Prostate gland (tissue), 2 donors: Measurements from ENCODE around the gene SNX13. TPM values are rescaled to one million over a fixed set of nuclear protein-coding genes. Genes with fewer than 3 reads are reported as not detected.

Experiments
- DNase-seq: peaks from one replicate; pipeline ENCODE4 v3.0.0-alpha.2; 2019; ENCODE audit warnings: low spot score
- H3K27ac ChIP-seq, 2 donors: fragments of 200-600 bp; sonication (generic); 2 replicates each; pipeline ENCODE4 v1.5.1; 2017 to 2019
- H3K27me3 ChIP-seq: fragments of 200-600 bp; sonication (generic); replicated peaks from 2 replicates; pipeline ENCODE4 v1.5.1; 2019; ENCODE audit not compliant: insufficient read depth
- H3K36me3 ChIP-seq, 2 donors: fragments of 200-600 bp; sonication (generic); 1 replicate in 1 of 2; 2 replicates in 1 of 2; pipeline versions ENCODE4 v1.5.1 to v1.8.1; 2017 to 2019
- H3K4me1 ChIP-seq: fragments of 200-600 bp; sonication (generic); replicated peaks from 2 replicates; pipeline ENCODE4 v1.5.1; 2019
- H3K4me3 ChIP-seq, 2 donors: fragments of 200-600 bp; sonication (generic); 2 replicates each; pipeline ENCODE4 v1.5.1; 2017 to 2019
- H3K9me3 ChIP-seq: fragments of 200-600 bp; sonication (generic); 2 replicates; pipeline ENCODE4 v1.5.1; 2017
- POLR2A ChIP-seq: fragments of 450-650 bp; IDR thresholded peaks from one replicate; pipeline ENCODE4 v1.6.1; 2016; ENCODE audit warnings: antibody characterized with exemption, mild to moderate bottlenecking
- POLR2AphosphoS5 ChIP-seq: sonication (generic); formaldehyde crosslinking; IDR thresholded peaks from one replicate; pipeline ENCODE4 v1.6.1; 2017; ENCODE audit warnings: antibody characterized with exemption
- whole genome bisulfite sequencing: methylation state at CpG from one replicate; pipeline ENCODE4 v1.1.5; 2018; 5-methylcytosine and 5-hydroxymethylcytosine counted together
- intact Hi-C: fragments of 100-400 bp; cut with DNase I; formaldehyde crosslinking; loops from one replicate; pipeline ENCODE4 v1.14.2; 2022
- total RNA-seq, 2 donors: library from RNA; depleted of rRNA; stranded (reverse); fragments of >200 nt; gene quantifications; one replicate each; pipeline ENCODE4 v1.1.0, GENCODE V29; 2016
- TF ChIP-seq, protein P1 (sequence below), 4 experiments: fragments of 200-600 bp in 2 of 4; fragments of 450-650 bp in 2 of 4; sonication (generic) in 2 of 4; IDR thresholded peaks; 1 replicate in 3 of 4; 2 replicates in 1 of 4; pipeline ENCODE4 v1.5.1; 2016 to 2019; ENCODE audit warnings: antibody characterized with exemption in 4 of 4, mild to moderate bottlenecking in 2 of 4, moderate library complexity in 2 of 4

The SNX13 gene
- total RNA-seq, 2 donors from 2014 or later, result 46.9 to 63.5 TPM

DNA sequence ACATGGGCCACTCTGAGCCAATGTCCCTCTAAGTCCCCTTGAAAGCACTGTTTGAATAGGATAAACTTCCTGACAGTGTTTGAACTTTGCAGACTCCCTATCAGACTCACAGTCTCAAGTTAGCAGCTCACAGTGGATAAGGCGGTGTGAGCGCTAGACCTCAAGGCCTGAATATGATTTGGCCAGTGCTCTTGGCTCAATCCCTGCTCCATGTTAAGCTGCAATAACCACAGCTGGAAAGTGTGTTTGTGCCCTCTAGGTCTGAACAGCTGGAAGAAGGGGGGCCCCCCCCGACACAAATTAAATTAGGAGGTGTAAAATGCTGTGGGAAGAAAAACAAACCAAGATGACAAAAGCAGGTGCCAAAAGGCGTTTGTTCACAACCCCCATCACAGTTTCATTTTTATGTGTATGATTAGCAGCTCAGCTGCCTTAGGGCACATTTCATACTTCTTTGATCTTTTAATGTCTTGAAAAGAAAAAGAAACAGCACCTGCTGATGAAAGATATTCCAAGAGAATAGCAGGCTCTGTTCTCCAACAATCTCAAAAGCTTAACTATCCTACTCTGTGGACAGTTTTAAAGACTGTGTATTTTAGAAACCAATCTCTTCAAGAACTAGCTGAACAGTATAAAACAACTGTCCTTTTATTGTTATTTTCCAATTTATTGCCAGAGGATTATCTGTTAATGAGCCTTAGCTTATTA, 167.6 kb downstream of the SNX13 start:
- Histone ChIP-seq H3K27me3 (no peaks in the 10 kb centered on the region), H3K4me3 (no peak overlapping the region), H3K27ac (no peak overlapping the region), H3K36me3 (no peaks in the 10 kb centered on the region), H3K4me1 (no peaks in the 10 kb centered on the region), H3K9me3 (no peaks in the 10 kb centered on the region)
- intact Hi-C loops, result no loop called here
- WGBS, result 30% methylated on average over 4 of the region's 4 CpGs
- DNase-seq, result no peak
- TF ChIP-seq POLR2AphosphoS5, result no peak

DNA sequence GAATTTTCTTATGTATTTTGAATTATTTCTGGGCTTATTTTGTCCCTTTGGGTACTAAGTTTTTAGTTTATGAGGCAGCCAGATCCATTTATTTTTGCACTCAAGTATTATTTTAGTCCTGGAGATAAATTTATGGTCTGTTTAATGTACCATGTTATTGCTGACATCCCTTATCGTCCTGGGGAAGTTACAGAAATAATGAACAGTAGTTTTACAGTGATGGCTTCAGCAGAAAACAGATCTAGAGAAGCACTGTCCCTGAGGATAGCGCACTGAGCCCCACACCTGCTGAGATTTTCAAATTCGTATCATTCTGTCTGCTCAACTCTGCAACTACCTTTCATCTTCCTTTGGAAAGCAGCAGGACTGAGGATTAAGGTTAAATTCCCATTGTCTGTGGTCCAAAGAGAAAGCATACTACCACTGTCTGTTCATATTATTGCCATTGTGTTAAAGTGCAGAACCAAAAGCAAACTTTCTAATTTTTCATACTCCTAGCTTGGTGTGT, 168.3 kb downstream of the SNX13 start:
- Histone ChIP-seq H3K4me3 (no peak overlapping the region), H3K4me1 (no peaks in the 10 kb centered on the region), H3K36me3 (no peaks in the 10 kb centered on the region), H3K9me3 (no peaks in the 10 kb centered on the region), H3K27me3 (no peaks in the 10 kb centered on the region), H3K27ac (no peak overlapping the region)
- DNase-seq, result no peak
- WGBS, result 59% methylated on average over 3 of the region's 3 CpGs
- TF ChIP-seq POLR2A, result no peak
- TF ChIP-seq, protein P1, sequence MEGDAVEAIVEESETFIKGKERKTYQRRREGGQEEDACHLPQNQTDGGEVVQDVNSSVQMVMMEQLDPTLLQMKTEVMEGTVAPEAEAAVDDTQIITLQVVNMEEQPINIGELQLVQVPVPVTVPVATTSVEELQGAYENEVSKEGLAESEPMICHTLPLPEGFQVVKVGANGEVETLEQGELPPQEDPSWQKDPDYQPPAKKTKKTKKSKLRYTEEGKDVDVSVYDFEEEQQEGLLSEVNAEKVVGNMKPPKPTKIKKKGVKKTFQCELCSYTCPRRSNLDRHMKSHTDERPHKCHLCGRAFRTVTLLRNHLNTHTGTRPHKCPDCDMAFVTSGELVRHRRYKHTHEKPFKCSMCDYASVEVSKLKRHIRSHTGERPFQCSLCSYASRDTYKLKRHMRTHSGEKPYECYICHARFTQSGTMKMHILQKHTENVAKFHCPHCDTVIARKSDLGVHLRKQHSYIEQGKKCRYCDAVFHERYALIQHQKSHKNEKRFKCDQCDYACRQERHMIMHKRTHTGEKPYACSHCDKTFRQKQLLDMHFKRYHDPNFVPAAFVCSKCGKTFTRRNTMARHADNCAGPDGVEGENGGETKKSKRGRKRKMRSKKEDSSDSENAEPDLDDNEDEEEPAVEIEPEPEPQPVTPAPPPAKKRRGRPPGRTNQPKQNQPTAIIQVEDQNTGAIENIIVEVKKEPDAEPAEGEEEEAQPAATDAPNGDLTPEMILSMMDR (IDR thresholded peaks at IDR 0.05), result no peak
- intact Hi-C loops, result no loop called here

DNA sequence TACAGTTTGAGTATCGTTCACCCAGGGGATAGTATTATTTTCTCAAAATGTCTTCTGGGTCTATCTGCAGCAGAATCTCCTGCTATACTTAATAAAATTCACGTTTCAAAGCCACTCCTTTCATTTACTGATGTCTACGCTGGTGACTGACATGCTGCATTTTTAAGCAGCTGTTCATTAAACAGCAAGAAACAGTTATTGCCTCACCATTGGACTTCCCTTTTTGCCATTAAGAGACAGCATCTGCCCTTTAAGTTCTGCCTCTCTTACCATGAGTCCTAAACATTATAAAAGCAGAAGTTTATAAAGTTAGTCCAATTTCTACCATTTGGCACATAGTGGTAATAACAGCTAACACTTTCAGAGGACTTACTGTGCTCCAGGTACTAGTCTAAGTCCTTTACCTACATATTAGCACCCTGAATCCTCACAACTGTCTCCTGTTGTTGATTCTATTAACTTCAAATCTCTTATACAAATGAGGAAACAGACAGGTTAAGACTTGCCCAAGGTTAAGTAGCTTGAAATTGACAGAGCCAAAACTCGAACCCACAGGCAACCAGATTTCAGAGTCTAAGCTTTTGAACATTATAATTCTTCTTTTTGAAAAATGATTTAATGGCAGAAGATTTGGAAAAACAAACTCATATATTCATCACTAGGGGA, 169.5 kb downstream of the SNX13 start:
- H3K27ac ChIP-seq, result no peak overlapping the region
- H3K4me1 ChIP-seq, result no peaks in the 10 kb centered on the region
- H3K9me3 ChIP-seq, result no peaks in the 10 kb centered on the region
- DNase-seq, result no peak
- intact Hi-C loops, result no loop called here
- WGBS, result 76% methylated on average over 4 of the region's 4 CpGs
- H3K36me3 ChIP-seq, result no peaks in the 10 kb centered on the region
- no peak for TF ChIP-seq POLR2A
- TF ChIP-seq POLR2AphosphoS5, result no peak
- TF ChIP-seq, protein P1 (IDR thresholded peaks at IDR 0.05), result no peak
- no peak overlapping the region for H3K4me3 ChIP-seq
- no peaks in the 10 kb centered on the region for H3K27me3 ChIP-seq

DNA sequence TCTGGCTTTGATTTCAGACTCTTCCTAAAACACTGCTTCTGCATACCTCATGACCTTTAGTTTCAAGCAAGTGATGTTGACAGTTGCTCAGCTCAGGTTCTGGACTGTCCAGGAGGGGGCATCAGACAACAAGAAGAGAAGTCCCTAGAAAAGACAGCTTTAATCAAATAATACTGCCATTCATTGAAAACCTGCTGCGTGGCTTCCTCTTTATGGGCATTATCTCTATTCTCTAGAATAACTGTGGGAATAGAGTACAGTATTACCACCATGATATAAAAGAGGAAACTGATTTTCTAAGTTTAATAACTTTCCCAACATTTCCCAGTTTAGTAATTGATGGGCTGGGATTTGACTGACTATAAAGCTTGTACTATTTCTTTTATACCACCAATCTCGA, 170.4 kb downstream of the SNX13 start:
- 35% methylated on average over 2 of the region's 2 CpGs for WGBS
- no peak overlapping the region for H3K4me3 ChIP-seq
- no peaks in the 10 kb centered on the region for H3K36me3 ChIP-seq
- no peak overlapping the region for H3K27ac ChIP-seq
- intact Hi-C loops, result no loop called here
- H3K4me1 ChIP-seq, result no peaks in the 10 kb centered on the region
- peak; percentile 61 for DNase-seq
- no peaks in the 10 kb centered on the region for H3K27me3 ChIP-seq
- no peak for TF ChIP-seq POLR2A
- TF ChIP-seq, protein P1 (IDR thresholded peaks at IDR 0.05), result peak in 3 of 4 experiments; percentile 62 to 65 (median 64)
- no peak for TF ChIP-seq POLR2AphosphoS5
- H3K9me3 ChIP-seq, result no peaks in the 10 kb centered on the region

DNA sequence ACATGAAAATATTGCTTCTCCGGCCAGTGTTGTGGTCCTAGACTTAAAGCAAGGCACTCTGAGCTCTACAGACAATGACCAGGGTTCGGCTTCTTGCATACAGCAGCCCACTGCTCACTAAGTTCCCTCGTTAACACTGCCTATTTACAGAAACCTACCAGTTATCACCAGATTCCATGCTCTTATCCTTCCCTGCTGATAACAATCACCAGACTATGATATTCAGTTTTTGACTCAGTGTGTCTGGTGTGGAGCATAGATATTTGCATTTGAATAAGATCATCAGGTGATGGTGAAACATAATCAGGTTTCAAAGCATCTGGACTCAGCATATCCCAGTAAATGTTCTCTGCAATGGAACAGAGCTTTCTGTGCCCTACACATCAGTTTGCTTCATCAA, 182.3 kb downstream of the SNX13 start:
- TF ChIP-seq, protein P1 (IDR thresholded peaks at IDR 0.05), result no peak
- TF ChIP-seq POLR2AphosphoS5, result no peak
- TF ChIP-seq POLR2A, result no peak
- Histone ChIP-seq H3K4me1 (no peaks in the 10 kb centered on the region), H3K27ac (no peak overlapping the region), H3K36me3 (no peaks in the 10 kb centered on the region), H3K9me3 (no peaks in the 10 kb centered on the region), H3K4me3 (no peak overlapping the region), H3K27me3 (no peaks in the 10 kb centered on the region)
- DNase-seq, result no peak
- intact Hi-C loops, result no loop called here
- 87% methylated on average over 3 of the region's 3 CpGs for WGBS
